Astrocyte (in vitro differentiated cells and primary cell): Measurements from ENCODE around the gene ATXN1. TPM values are rescaled to one million over a fixed set of nuclear protein-coding genes. Genes with fewer than 3 reads are reported as not detected.

Source experiments
- DNase-seq: peaks from one replicate; pipeline ENCODE4 v3.0.0-alpha.2; 2010; ENCODE audit warnings: low read depth
- FAIRE-seq: peaks from 2 replicates; lab custom pipeline; 2011; peaks lifted over from hg19 to GRCh38; lab: Jason Lieb, UNC
- H2AFZ ChIP-seq: 2 replicates; pipeline ENCODE4 v1.6.0; 2012; ENCODE audit warnings: low read depth, low read length, inconsistent platforms
- H3K27ac ChIP-seq: 2 replicates; pipeline ENCODE4 v1.5.1; 2011; ENCODE audit warnings: low read depth, low read length, inconsistent platforms
- H3K27me3 ChIP-seq: 2 replicates; pipeline ENCODE4 v1.6.0; 2011; ENCODE audit warnings: low read length, inconsistent platforms; ENCODE audit not compliant: insufficient read depth
- H3K36me3 ChIP-seq: 2 replicates; pipeline ENCODE4 v1.5.1; 2011; ENCODE audit warnings: low read length, inconsistent platforms; ENCODE audit not compliant: insufficient read depth
- H3K4me1 ChIP-seq: 2 replicates; pipeline ENCODE4 v1.5.1; 2011; ENCODE audit warnings: low read length, inconsistent platforms; ENCODE audit not compliant: insufficient read depth
- H3K4me2 ChIP-seq: 2 replicates; pipeline ENCODE4 v1.6.0; 2012; ENCODE audit warnings: low read length, inconsistent platforms
- H3K4me3 ChIP-seq: 2 replicates; pipeline ENCODE4 v1.5.1; 2011; ENCODE audit warnings: low read depth, mild to moderate bottlenecking, low read length, inconsistent platforms; ENCODE audit not compliant: insufficient read depth
- H3K79me2 ChIP-seq: 2 replicates; pipeline ENCODE4 v1.6.0; 2012; ENCODE audit warnings: mild to moderate bottlenecking, low read length, inconsistent platforms; ENCODE audit not compliant: insufficient read depth
- H3K9ac ChIP-seq: 2 replicates; pipeline ENCODE4 v1.6.0; 2012; ENCODE audit warnings: mild to moderate bottlenecking, low read length, inconsistent platforms
- H3K9me3 ChIP-seq: 2 replicates; pipeline ENCODE4 v1.5.1; 2012; ENCODE audit warnings: low read depth, mild to moderate bottlenecking, low read length, inconsistent platforms; ENCODE audit not compliant: insufficient read depth
- H4K20me1 ChIP-seq: 2 replicates; pipeline ENCODE4 v1.6.0; 2012; ENCODE audit warnings: low read length, inconsistent platforms; ENCODE audit not compliant: insufficient read depth
- H3K27ac Mint-ChIP-seq: one replicate; pipeline ENCODE4 v1.8.0; 2021; ENCODE audit warnings: mild to moderate bottlenecking, mixed read lengths; ENCODE audit not compliant: unreplicated experiment
- H3K27me3 Mint-ChIP-seq: one replicate; pipeline ENCODE4 v1.8.0; 2021; ENCODE audit warnings: low read depth, mixed read lengths; ENCODE audit not compliant: unreplicated experiment
- H3K36me3 Mint-ChIP-seq: one replicate; pipeline ENCODE4 v1.8.0; 2021; ENCODE audit warnings: low read depth, mixed read lengths; ENCODE audit not compliant: unreplicated experiment
- H3K4me1 Mint-ChIP-seq: one replicate; pipeline ENCODE4 v1.8.0; 2021; ENCODE audit warnings: low read depth, mixed read lengths; ENCODE audit not compliant: unreplicated experiment
- H3K4me3 Mint-ChIP-seq: one replicate; pipeline ENCODE4 v1.8.0; 2021; ENCODE audit warnings: mild to moderate bottlenecking, moderate library complexity, mixed read lengths; ENCODE audit not compliant: unreplicated experiment
- H3K9me3 Mint-ChIP-seq: one replicate; pipeline ENCODE4 v1.8.0; 2021; ENCODE audit warnings: mild to moderate bottlenecking, mixed read lengths; ENCODE audit not compliant: unreplicated experiment
- CTCF ChIP-seq: IDR thresholded peaks from 2 replicates; pipeline ENCODE4 v1.5.1; 2011; ENCODE audit warnings: low read depth, mild to moderate bottlenecking, inconsistent platforms, low read length, moderate library complexity; ENCODE audit not compliant: insufficient read depth
- EZH2 ChIP-seq: IDR thresholded peaks from 2 replicates; pipeline ENCODE4 v1.6.1; 2012; ENCODE audit warnings: mild to moderate bottlenecking, low read length, inconsistent platforms; ENCODE audit not compliant: insufficient read depth
- total RNA-seq: library from RNA; stranded (reverse); gene quantifications from 2 replicates; pipeline ENCODE4 v1.2.1, GENCODE V29; 2021

ATXN1 gene
- total RNA-seq, 1 donor from 2014 or later: 70.9 TPM

GRCh38 chr6:16487996-16488674 is 273.1 kb downstream of the ATXN1 start:
- H3K4me1 ChIP-seq: no peaks in the 10 kb centered on the region
- Mint-ChIP-seq H3K4me3 (no peak overlapping the region), H3K27me3 (no peaks in the 10 kb centered on the region), H3K36me3 (peaks cover 19% of the 10 kb centered on the region), H3K27ac (no peak overlapping the region), H3K9me3 (no peaks in the 10 kb centered on the region), H3K4me1 (peaks cover 17% of the 10 kb centered on the region)
- no peak overlapping the region for H2AFZ ChIP-seq
- no peak overlapping the region for H3K4me2 ChIP-seq
- H3K9me3 ChIP-seq: peaks cover under 1% of the 10 kb centered on the region
- FAIRE-seq (no peak), DNase-seq (no peak)
- no peaks in the 10 kb centered on the region for H3K36me3 ChIP-seq
- peaks cover 18% of the 10 kb centered on the region for H3K79me2 ChIP-seq
- TF ChIP-seq EZH2 (no peak), CTCF (no peak)
- H3K27ac ChIP-seq: no peak overlapping the region
- peaks cover 45% of the 10 kb centered on the region for H4K20me1 ChIP-seq
- H3K27me3 ChIP-seq: no peaks in the 10 kb centered on the region
- no peak overlapping the region for H3K4me3 ChIP-seq
- H3K9ac ChIP-seq: no peak overlapping the region

GRCh38 chr6:16486661-16487060 is 274.6 kb downstream of the ATXN1 start:
- Histone ChIP-seq H3K27ac (no peak overlapping the region), H3K4me2 (no peak overlapping the region), H3K4me3 (no peak overlapping the region), H4K20me1 (peaks cover 38% of the 10 kb centered on the region), H3K36me3 (no peaks in the 10 kb centered on the region), H3K9ac (no peak overlapping the region), H3K79me2 (peaks cover 13% of the 10 kb centered on the region), H3K4me1 (no peaks in the 10 kb centered on the region), H2AFZ (no peak overlapping the region), H3K9me3 (peaks cover 4% of the 10 kb centered on the region), H3K27me3 (no peaks in the 10 kb centered on the region)
- Mint-ChIP-seq H3K27me3 (no peaks in the 10 kb centered on the region), H3K4me1 (peaks cover 17% of the 10 kb centered on the region), H3K4me3 (no peak overlapping the region), H3K36me3 (peaks cover 18% of the 10 kb centered on the region), H3K27ac (no peak overlapping the region), H3K9me3 (peaks cover 4% of the 10 kb centered on the region)
- no peak for DNase-seq
- no peak for FAIRE-seq
- TF ChIP-seq EZH2 (no peak), CTCF (no peak)

GRCh38 chr6:16483315-16483875 is 277.9 kb downstream of the ATXN1 start:
- no peak overlapping the region for H3K9ac ChIP-seq
- no peak for DNase-seq
- H3K27me3 ChIP-seq: no peaks in the 10 kb centered on the region
- Mint-ChIP-seq H3K4me3 (no peak overlapping the region), H3K36me3 (peaks cover 23% of the 10 kb centered on the region), H3K4me1 (peaks cover 13% of the 10 kb centered on the region), H3K9me3 (peaks cover 4% of the 10 kb centered on the region), H3K27ac (no peak overlapping the region), H3K27me3 (no peaks in the 10 kb centered on the region)
- no peaks in the 10 kb centered on the region for H3K4me1 ChIP-seq
- TF ChIP-seq CTCF (no peak), EZH2 (no peak)
- peaks cover 28% of the 10 kb centered on the region for H4K20me1 ChIP-seq
- H3K4me3 ChIP-seq: no peak overlapping the region
- peaks cover 4% of the 10 kb centered on the region for H3K9me3 ChIP-seq
- FAIRE-seq: no peak
- H3K27ac ChIP-seq: no peak overlapping the region
- no peak overlapping the region for H2AFZ ChIP-seq
- peaks cover 4% of the 10 kb centered on the region for H3K79me2 ChIP-seq
- no peaks in the 10 kb centered on the region for H3K36me3 ChIP-seq
- no peak overlapping the region for H3K4me2 ChIP-seq
